Renal pelvis (tissue), 4 donors: ENCODE results near the gene ARIH1. TPM values are rescaled to one million over a fixed set of nuclear protein-coding genes. Genes with fewer than 3 reads are reported as not detected.
A peak's percentile ranks its signal among the peaks of the same experiment; 100 is the strongest.
"Not testable (repeated sequence)": the region's sequence is repeated elsewhere in the genome, so short reads cannot be mapped to it uniquely, and the experiment has no call there.

Experiments used
- DNase-seq: peaks from one replicate; pipeline ENCODE4 v3.0.0-alpha.2; 2013
- polyA plus RNA-seq, 3 donors: library from polyadenylated mRNA; unstranded; fragments of 120-200 nt; gene quantifications; one replicate each; pipeline ENCODE4 v1.2.1, GENCODE V29; 2013; ENCODE audit not compliant: insufficient read length in 3 of 3

ARIH1 gene
- polyA plus RNA-seq, 3 donors: 169 to 199 (median 186) TPM

GRCh38 chr15:72592097-72592496, 118.0 kb downstream of the ARIH1 start:
- no peak for DNase-seq

GRCh38 chr15:72592676-72593075, 118.5 kb downstream of the ARIH1 start:
- no peak for DNase-seq

- DNase-seq: no peak
These were observed 119.7 kb downstream of the ARIH1 start for GRCh38 chr15:72593838-72594237.

DNA sequence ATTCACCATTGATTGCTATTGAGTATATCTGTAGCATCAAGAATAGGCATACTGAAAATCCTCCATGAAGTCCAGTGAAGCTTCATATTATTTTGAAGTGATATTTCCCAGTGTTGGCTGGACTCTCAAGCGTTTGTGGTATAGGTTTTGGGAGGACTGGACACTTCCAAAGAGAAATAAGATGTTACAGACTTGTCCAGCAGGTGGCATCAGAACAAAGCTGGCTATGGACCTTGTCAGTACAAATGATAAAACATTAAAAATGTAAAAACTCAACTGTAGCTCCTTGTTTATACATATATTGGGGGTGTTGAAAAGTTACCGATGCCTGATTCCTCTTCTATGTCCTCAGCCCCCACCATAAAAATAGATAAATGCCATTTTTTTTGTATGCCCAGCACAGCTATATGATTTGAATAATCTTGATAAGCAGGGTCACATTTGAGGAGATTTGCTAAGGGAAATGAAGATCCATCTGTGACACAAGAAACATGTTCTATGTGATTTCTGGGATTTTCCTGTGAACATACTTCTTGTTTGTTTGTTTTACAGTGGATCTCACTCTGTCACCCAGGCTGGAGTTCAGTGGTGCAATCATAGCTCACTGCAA, 125.8 kb downstream of the ARIH1 start:
- DNase-seq: peak; percentile 43

GRCh38 chr15:72604794-72605193, 130.7 kb downstream of the ARIH1 start:
- no peak for DNase-seq

DNA sequence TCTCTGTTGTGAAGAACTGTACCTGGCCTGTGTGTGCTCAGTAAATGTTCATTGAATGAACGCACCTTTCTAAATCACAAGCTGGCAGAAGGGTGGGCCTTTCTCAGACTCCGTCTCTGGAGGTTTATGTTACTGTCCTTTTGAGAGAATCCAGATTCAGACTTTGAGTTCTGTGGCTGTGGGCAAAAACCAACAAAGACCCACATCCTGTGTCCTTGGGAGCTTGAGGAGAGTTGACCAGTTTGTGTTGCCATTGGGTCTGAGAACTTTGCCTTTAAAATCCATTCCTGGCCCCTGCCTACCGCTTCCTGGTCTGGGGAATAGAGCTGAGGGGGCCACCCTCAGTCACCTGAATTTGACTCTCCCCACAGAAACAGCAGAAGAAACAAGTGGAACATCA, 134.0 kb downstream of the ARIH1 start:
- not testable (repeated sequence) for DNase-seq

DNA sequence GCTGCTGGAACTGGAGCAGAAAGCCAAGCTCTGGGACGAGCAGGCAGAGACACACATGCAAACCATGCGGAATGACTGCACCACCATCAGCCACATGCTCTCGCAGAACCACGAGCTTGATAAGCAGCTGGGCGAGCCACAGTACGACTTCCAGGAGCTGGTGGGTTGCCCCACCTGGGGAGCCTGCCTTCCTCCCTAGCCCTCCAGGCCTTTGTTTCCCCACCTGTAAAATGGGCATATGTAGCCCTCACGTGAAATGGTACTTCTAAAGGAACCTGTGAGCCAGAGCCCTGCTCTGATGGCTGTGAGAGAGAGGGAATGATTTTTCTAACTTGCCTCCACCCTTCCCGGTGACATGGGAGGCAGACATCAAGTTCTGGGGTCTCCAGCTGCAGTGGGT, 135.7 kb downstream of the ARIH1 start:
- DNase-seq: no peak

- DNase-seq: not testable (repeated sequence)
These were observed 138.2 kb downstream of the ARIH1 start for GRCh38 chr15:72612324-72612723.

GRCh38 chr15:72614810-72615532, 140.8 kb downstream of the ARIH1 start:
- DNase-seq: no peak

GRCh38 chr15:72615533-72616233, 141.6 kb downstream of the ARIH1 start:
- DNase-seq: not testable (repeated sequence)

DNA sequence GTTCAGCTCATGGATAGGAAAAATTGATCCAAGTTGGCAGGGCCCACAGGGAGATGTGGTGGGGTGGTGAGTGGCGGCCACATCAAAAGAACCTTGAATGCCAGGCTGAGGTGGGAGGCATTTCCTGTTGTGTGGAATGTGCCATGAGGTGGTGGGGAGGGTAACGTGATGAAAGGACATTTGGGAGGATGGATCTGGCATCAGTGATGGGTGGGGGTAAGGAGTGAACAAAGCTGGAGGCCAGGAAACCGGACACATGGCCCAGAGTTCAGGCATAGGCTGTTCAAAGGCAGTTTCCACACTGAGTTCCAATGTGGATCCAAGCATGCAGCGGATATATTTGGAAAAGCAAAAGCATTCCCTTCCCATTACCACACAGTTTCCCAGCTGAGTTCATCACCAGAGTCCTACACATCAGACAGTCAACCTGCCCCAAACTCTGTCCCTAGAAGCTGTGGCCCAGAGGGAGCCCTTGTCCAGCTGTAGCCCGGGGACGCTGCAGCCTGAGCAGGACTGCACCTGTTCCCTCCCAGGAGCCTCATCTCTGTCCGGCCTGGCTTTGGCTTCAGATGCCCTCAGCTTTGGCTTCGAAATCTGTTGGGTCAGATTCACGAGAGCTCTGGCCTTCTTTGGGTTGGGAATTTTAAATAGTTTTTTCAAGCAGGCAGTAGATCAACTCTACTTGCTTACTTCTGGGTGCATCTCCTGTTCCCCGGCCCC, 142.5 kb downstream of the ARIH1 start:
- no peak for DNase-seq

DNA sequence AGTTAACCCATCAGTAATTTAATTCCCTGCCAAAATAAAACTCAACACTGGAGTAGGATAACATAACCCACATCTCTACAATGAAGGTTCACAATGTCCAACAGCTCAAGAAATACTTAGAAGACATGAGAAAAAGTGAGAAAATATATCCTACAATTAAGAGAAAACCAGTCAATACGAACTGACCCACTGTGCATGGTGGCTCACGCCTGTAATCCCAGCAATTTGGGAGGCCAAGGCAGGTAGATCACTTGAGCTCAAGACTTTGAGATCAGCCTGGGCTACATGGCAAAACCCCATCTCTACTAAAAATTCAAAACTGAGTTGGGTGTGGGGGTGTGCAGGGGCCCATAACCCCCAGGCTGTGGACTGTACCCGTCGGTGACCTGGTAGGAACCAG, 149.7 kb downstream of the ARIH1 start:
- DNase-seq: not testable (repeated sequence)

DNA sequence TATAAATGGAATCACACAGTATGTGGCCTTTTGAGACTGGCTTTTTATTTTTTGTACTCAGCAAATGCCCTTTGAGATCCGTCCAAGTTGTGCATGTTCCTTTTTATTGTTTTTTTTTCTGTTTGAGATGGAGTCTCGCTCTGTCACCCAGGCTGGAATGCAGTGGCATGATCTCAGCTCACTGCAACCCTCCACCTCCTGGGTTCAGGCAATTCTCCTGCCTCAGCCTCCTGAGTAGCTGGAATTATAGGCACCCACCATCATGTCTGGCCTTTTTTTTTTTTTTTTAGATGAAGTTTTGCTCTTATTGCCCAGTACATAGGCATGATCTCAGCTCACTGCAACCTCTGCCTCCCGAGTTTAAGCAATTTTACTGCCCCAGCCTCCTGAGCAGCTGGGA, 152.0 kb downstream of the ARIH1 start:
- not testable (repeated sequence) for DNase-seq

DNA sequence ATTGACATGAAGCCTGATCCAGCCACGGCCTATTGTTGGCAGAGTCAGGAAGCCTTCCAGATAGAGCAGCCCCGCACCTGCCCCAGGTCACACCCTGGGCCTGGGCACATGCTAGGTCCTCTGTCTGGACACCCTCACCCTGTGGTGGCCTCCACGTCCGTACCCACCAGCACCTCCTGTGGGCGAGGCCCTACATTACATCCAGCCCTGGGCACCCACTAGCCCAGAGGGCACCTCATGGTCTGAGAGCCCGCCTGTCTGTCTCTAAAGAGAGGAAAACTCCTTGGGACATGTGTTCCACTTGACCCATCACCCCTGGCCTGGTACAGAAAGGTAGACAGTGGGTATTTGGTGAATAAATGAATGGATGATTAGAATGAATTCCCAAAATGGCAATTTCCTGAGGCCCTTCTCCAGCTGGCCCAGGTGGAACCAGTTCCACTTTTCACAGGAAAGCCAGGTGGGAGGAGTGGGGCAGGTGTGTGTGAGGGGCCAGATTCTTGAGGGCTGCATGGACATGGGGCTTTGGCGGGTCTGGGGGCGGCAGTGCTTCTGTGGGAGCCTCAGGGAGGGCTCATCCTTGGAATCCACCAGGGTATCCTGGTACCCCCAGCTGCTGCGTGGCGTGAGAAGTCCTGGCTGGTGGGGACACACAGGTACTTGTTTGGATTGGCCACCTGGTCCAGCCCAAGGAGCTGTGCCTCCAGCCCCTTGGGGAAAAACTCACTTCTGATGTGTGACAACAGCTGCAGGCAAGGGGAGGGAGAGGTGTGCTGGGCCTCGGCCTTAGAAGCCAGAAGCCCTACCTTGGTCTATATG, 154.3 kb downstream of the ARIH1 start:
- not testable (repeated sequence) for DNase-seq

- not testable (repeated sequence) for DNase-seq
These were observed 155.0 kb downstream of the ARIH1 start for GRCh38 chr15:72629068-72629570.

DNA sequence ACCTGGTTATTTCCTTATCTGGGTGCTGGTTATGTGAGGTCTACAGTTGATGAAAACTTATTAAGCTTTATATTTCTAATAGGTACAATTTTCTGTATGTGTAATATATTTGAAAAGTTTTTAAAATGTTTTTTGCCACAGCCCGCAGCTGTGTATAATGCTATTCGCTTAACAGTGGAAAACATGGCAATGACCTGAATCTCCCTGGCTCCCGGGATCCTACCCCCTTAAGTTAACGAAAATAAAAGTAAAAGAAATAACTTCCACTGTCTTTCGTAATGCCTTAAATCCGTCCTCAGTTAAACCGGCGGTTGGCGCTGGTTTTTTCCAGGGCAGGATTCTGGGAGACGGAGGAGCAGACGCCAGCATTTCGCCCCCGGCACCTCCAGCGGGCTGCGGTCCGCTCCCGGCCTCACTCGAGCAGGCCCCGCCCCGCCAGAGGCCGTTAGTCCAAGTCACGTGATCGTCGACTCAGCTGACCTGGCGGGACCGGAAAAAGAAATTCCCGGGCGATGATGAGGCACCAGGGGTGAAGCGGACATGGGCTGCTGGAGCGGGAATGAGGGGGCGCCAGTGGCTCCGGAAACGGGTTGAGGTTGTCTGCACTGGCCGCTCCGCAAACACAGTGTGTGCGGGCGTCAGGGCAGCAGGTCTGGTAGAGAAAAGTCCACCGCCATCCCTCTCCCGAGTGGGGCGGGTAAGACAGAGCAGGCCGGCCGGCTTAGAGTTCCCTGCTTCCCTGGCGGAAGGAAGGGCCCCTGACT, 162.6 kb downstream of the ARIH1 start:
- peak; percentile 28 for DNase-seq

- DNase-seq: not testable (repeated sequence)
These were observed 165.8 kb downstream of the ARIH1 start for GRCh38 chr15:72639759-72640483.

DNA sequence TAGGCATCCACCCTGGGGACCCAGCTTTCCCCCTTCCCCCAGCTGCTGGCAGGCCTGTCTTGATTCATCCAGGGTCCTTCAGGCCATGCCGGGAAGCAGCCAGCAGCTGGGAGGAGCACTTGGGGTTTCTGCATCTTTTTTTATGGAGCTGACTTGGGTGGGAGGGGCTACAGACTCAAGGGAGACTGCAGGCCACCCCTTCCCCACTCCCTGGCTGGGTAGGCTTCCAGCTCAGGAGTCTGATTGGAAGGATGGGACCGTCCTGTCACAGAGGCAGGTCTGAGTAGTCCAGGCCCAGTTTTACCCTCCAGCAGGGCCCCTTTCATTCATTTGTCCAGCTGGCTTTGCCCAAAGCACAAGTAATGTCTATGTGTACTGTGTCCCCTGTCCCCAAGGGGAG, 168.1 kb downstream of the ARIH1 start:
- not testable (repeated sequence) for DNase-seq

DNA sequence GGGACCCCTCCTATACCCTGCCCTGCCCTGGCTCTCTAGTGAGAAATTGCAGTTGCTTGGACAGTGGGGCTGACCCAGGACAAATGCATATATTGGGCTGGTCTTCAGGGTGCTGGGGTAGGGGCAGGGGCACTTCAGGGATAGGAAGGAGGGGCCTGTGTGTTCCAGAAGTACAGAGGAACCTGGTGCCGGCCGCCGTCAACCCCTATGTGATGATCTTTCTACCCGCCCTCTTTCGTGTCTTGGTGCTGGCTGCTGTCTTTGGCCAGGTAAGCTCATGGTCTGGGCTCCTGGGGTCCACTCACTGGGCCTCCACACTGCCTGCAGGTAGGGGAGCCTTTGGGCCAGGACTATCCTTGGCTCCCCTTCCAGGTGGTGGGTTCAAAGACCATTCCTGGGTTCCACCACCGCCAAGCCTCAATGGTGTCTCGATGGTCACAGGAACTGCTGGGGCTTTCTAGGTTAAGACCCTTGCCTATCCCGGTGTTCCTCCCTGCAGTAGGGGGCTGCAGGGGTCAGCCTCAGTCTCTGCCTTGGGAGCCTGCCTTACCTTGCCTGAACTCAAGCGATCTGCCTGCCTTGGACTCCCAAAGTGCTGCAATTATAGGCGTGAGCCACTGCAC, 174.6 kb downstream of the ARIH1 start:
- not testable (repeated sequence) for DNase-seq
